Measurements from ENCODE around the gene UBE3C.
"Not testable (repeated sequence)": the region's sequence is repeated elsewhere in the genome, so short reads cannot be mapped to it uniquely, and the experiment has no call there.

Gene UBE3C

GRCh38 chr7:157233677-157234076 lies 95.0 kb downstream of the UBE3C start:
- in situ Hi-C loops (cut with MboI; ENCODE audit: low sequenced_read_pairs), result no loop called here

GRCh38 chr7:157234271-157234670 lies 95.5 kb downstream of the UBE3C start:
- in situ Hi-C loops (cut with MboI; ENCODE audit: low sequenced_read_pairs), result no loop called here

GRCh38 chr7:157235357-157236333 lies 96.9 kb downstream of the UBE3C start:
- in situ Hi-C loops (cut with MboI; ENCODE audit: low sequenced_read_pairs), result no loop called here

GRCh38 chr7:157238087-157238486 lies 99.4 kb downstream of the UBE3C start:
- in situ Hi-C loops (cut with MboI; ENCODE audit: low sequenced_read_pairs), result no loop called here

GRCh38 chr7:157239571-157240270 lies 101.0 kb downstream of the UBE3C start:
- in situ Hi-C loops (cut with MboI; ENCODE audit: low sequenced_read_pairs), result no loop called here

- in situ Hi-C loops (cut with MboI; ENCODE audit: low sequenced_read_pairs), result no loop called here
Observed at GRCh38 chr7:157241631-157242030, 102.9 kb downstream of the UBE3C start.

- in situ Hi-C loops (cut with MboI; ENCODE audit: low sequenced_read_pairs), result no loop called here
Observed at GRCh38 chr7:157244516-157245294, 106.0 kb downstream of the UBE3C start.

- in situ Hi-C loops (cut with MboI; ENCODE audit: low sequenced_read_pairs), result no loop called here
Observed at GRCh38 chr7:157246052-157246451, 107.3 kb downstream of the UBE3C start.

GRCh38 chr7:157248659-157249058 lies 109.9 kb downstream of the UBE3C start:
- in situ Hi-C loops (cut with MboI; ENCODE audit: low sequenced_read_pairs), result no loop called here

GRCh38 chr7:157250605-157251228 lies 112.0 kb downstream of the UBE3C start:
- in situ Hi-C loops (cut with MboI; ENCODE audit: low sequenced_read_pairs), result no loop called here

GRCh38 chr7:157251817-157252216 lies 113.1 kb downstream of the UBE3C start:
- in situ Hi-C loops (cut with MboI; ENCODE audit: low sequenced_read_pairs), result not testable (repeated sequence)

- in situ Hi-C loops (cut with MboI; ENCODE audit: low sequenced_read_pairs), result no loop called here
Observed at GRCh38 chr7:157253850-157254249, 115.1 kb downstream of the UBE3C start.

- in situ Hi-C loops (cut with MboI; ENCODE audit: low sequenced_read_pairs), result not testable (repeated sequence)
Observed at GRCh38 chr7:157254781-157255180, 116.1 kb downstream of the UBE3C start.

- in situ Hi-C loops (cut with MboI; ENCODE audit: low sequenced_read_pairs), result no loop called here
Observed at GRCh38 chr7:157255201-157255606, 116.5 kb downstream of the UBE3C start.

- in situ Hi-C loops (cut with MboI; ENCODE audit: low sequenced_read_pairs), result no loop called here
Observed at GRCh38 chr7:157263156-157263555, 124.4 kb downstream of the UBE3C start.

- in situ Hi-C loops (cut with MboI; ENCODE audit: low sequenced_read_pairs), result no loop called here
Observed at GRCh38 chr7:157265051-157265450, 126.3 kb downstream of the UBE3C start.

- in situ Hi-C loops (cut with MboI; ENCODE audit: low sequenced_read_pairs), result no loop called here
Observed at GRCh38 chr7:157266272-157266671, 127.5 kb downstream of the UBE3C start.

GRCh38 chr7:157267516-157267915 lies 128.8 kb downstream of the UBE3C start:
- in situ Hi-C loops (cut with MboI; ENCODE audit: low sequenced_read_pairs), result no loop called here

- in situ Hi-C loops (cut with MboI; ENCODE audit: low sequenced_read_pairs), result no loop called here
Observed at GRCh38 chr7:157267956-157268355, 129.2 kb downstream of the UBE3C start.

- in situ Hi-C loops (cut with MboI; ENCODE audit: low sequenced_read_pairs), result no loop called here
Observed at GRCh38 chr7:157268540-157268939, 129.8 kb downstream of the UBE3C start.
